Measurements from ENCODE around the gene SLC12A9.
A peak's percentile ranks its signal among the peaks of the same experiment; 100 is the strongest.
"Not testable (repeated sequence)": the region's sequence is repeated elsewhere in the genome, so short reads cannot be mapped to it uniquely, and the experiment has no call there.

Gene SLC12A9

DNA sequence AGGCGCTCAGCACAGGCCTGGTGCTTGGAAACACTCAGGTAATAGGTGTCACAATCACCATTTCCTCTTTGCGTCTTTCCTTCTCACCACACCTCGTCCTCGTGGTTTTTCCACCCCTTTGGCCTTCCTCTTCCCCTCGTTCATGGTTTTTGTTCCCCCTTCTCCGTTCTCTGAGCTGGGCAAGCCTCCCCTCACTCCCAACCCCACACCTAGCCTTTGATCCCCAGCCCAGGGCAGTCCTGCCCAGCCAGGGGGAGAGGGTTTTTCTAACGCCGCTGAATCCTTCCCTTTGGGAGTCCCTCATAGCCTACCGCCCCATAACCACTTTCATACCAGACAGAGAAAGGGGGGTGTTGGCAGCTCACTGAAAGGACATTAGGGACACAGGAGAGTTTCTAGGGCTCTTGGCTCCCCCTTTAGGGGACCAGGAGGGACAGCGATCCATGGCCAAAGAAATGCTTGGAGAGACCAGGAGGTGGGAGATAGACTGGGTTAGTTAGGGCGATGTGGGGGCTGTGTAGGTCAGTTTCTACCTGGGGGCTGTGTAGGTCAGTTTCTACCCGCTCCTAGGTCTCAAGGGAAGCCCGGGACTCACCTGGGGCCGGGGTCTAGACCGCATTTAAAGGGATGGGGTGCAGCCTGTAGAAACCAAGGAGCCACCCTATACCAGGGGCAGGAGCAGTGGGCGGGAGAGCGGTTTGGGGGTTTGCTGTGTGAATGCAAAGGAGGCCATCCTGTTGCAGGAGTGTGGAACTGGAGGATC, 26.6 kb upstream of the SLC12A9 start:
- no peak for DNase-seq

DNA sequence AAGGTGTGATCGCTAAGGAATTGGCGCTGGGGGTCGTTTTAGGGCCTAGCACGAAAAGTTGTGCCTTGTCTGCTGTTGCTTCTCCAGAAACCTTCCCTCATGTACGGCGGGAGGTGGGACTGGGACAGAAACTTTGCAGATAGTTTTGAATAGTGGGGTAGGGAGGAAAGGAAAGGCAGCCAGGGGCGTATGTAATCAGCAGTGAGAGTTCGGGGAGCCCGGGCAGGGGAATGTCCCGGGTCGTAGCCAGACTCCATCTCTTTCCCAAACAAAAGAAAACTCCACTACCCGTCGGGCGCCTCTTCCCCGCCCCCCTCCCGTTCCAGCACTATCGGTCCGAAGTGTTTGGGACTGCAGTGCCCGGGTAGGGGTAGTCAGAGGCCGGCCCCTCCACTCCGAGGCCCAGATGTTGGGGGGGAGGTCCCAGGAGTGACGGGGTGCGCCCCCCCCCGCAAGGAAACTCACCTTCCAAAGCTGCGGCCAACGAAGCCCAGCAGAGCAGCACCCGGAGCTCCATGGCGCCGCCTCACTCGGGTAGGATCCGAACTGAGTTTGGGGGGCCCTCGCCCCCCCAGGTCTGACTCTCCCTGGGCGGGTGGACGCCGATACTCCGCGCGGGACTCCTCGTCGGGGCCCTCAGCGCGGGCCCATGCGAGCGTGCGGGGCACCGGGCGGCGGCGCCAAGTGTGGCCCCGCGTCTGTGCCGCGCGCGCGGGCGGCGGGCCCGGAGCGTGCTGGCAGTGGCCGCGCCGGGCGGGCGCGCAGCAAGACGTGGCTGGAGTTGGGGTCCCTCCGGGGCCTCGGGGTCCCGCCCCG, 25.8 kb upstream of the SLC12A9 start:
- DNase-seq: no peak

DNA sequence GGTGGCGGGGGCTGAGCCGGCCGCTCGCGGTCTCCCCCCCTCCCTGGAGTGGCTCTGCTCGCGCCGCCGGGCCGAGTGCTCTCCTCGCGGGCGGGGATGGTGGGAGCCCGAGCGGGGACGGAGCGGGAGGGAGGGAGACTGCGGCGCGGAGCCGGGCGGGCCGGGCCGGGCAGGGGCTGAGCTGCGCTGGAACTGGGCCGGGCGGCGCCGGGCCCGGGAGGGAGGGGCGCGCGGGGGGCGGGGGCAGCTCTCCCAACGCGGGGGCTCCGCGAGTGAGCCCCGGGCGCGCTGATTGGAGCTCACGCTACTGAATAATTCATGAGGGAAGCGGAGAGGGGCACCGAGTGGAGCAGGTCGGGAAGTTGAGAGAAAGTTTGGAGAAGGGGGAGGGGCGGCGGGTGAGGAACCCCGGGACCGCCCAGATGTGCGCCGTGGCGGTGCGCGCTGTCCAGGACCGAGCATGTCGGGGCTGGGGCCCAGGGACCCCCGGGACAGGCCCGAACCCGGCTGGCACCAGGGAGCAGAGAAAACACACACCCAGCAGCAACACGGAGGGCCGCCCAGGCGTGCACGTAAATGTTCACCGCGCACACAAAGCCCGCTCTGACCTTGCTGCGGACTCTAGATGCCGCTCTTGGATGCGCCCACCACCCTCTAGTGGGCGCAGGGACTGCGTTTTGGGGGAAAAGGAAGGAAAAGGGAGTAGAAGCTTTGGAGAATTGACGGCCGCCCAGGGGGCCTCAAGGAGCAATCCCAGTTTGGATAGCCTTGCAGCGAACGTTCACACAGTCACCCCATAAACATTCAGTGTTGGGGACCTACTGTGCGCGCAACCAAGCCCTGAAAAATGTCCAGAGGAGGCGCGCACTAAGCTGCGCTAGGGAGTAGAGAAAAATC, 24.9 kb upstream of the SLC12A9 start, which contains the start of gene EPHB4:
Gene EPHB4, minus strand, starts transcription at position 194 of the 897 bp plus-strand sequence. CDS start 493 bp downstream, outside the sequence.
- no peak for DNase-seq

DNA sequence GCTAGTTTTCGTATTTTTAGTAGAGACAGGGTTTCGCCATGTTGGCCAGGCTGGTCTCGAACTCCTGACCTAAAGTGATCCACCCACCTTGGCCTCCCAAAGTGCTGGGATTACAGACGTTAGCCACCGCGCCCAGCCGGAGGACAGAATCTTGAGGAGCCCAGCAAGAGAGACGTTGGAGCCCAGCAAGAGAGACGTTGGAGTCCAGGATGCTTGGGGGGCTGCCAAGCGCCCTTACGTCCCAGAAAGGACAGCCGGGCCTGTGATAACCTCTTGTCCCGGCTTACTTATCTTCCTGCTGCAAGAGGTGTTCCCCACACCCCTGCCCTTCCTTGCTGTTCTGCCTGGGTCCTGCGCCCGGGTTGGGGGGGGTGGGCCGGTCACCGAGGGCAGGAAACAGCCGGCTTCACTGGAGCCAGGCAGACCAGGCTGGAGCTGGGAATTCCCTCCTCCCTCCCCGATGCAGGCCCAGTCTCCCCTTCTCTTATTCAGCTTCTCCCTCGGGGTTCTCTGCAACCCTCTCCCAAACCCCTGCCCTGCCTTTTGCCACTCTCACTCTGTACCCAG, 23.3 kb upstream of the SLC12A9 start:
- DNase-seq: no peak

DNA sequence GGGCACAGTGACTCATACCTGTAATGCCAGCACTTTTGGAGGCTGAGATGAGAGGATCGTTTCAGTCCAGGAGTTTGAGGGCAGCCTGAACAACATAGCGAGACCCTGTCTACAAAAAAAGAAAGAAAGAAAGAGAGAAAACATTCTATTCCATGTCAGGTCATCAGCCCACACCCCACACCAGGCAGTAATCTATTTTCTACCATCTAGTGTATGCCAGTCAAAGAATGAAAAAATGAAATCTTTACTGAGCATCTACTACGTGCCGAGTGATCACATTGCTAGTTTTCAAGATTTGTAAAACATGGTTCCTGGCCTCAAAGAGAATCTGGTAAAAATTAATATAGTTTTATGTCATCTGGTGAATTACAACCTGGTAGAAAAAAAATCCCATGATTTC, 22.1 kb upstream of the SLC12A9 start:
- DNase-seq: no peak

DNA sequence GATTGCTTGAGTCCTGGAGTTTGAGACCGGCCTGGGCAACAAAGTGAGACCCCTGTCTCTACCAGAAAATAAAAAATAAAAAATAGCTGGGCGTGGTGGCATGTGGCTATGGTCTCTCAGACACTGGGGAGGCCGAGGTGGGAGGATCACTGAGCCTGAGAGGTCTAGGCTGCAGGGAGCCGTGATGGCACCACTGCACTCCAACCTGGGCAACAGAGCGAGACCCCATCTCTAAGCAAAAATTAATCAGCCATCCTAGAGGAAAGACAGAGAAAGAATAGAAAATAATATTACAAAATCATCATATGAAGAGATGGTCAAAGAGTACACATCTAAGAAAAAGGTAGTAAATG, 20.3 kb upstream of the SLC12A9 start:
- no peak for DNase-seq

DNA sequence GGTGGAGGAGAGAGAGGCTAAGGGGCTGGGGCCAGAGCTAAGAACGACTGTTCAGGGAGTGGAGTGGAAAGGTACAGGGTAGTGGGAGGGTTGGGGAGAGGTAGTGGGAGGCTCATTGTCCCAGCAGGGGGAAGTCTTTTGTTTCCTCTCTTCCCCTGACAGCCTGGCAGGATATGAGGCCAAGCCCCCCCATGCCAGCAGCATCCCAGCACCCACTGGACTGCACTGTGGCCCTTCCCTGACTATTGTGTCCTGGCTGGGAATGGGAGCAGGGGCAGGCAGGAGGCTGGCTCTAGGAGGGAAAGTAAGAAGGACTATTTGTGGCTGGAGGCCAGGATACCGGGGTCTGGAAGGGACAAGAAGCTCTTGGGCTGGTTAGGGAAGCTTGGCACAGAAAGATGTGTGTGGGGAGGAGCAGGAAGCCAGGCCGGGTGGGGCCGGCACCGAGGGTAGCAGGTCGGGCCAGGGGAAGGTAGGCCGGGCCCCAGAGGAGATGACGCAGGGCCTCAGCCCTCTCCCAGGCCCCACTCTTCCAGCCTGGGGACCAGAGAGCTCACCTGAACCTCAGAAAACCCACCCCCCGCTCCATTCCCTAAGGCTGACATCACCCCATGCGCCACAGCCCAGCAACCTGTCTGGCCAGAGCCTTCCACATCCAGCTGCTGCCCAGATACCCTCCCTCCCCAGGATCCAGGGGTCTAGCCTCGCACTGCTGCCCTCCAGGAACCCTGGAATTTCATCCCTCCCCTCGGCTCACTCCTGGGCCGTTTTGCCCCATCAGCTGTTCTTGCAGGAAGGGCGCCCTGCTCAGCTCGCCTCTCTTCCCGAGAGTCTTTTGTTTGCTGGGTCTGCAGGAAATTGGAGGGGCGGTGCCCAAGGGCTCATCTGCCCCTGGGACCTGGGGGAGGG, 16.4 kb upstream of the SLC12A9 start:
- no peak for DNase-seq

DNA sequence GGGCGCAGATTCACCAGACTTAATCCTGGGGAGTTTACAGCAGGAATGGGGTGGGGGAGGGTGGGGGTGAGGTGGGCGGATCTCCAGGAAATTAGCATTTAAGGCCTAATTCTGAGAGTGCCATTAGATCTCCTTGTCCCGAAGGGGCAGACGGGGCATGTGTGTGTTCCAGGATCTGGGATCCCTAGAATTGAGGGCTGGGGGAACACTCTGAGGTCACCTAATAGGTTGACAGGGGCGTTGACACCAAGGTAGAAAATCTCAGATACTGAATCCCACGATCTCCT, 15.8 kb upstream of the SLC12A9 start:
- DNase-seq: no peak

DNA sequence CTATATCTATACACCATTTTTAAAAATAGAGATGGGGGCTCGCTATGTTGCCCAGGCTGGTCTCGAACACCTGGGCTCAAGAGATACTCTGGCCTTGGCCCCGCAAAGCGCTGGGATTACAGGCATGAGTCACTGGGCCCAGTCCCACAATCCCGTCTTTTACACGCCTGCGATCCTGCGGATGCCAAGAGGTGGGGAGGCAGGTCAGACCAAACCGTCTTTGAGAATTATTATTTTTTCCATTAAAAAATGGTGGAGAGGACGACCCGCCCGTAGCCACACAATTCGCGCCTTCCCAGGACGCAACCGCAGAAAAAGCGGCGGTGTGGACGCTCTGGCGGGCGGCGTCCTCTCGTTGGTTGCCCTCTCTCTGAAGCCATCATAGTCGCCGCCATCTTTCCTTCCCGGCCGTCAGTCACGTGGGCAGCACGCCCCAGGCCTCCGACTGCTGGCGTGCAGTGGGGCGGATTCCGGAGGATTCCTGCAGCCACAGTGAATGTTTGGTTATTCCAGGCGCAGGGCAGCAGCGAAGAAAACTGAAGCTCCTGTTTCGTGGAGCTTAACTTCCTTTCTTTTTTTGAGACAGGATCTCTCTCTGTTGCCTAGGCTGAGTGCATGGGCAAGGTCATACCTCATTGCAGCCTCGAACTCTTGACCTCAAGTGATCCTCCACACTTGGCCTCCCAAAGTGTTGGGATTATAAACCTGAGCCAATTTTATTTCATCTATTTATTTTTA, 15.2 kb upstream of the SLC12A9 start:
- peak; percentile 64 to 93 for DNase-seq

DNA sequence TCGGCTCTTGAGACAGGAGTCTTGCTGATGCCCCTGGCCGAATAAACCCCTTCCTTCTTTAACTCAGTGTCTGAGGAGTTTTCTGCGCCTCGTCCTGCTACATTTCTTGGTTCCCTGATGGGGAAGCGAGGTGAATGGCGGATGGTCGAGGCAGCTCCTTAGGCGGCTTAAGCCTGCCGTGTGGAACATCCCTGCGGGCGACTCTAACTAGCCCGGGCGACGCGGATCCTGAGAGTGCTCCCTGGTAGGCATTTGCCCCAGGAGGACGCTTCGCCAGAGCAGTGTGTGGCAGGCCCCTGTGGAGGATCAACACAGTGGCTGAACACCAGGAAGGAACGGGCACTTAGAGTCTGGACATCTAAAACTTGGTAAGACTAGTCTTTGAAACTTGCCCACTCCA, 13.2 kb upstream of the SLC12A9 start:
- no peak for DNase-seq

DNA sequence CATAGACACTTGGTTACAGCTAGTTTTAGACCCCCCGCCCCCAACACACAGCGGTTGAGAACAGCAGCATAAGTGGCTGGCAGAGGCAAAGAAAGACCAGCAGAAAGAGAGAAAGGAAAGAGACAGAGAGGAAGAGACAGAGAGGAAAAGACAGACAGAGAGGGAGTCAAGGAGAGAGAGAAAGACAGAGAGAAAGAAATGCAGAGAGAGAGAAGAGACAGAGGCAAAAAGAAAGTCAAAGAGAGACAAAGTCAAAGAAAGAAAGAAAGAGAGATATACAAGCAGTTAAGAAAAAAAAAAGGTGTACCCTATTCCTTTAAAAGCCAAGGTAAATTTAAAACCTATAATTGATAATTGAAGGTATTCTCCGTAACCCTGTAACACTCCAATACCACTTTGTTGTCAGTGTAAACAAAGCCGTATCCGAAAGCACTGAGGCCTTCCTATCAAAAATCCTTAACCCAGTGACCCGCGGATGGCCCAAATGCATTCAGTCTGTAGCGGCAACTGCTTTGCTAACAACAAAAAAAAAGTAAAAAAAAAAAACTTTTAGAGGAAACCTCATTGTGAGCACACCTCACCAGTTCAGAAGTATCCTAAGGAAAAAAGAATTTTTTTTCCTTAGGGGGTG, 11.9 kb upstream of the SLC12A9 start:
- no peak for DNase-seq

DNA sequence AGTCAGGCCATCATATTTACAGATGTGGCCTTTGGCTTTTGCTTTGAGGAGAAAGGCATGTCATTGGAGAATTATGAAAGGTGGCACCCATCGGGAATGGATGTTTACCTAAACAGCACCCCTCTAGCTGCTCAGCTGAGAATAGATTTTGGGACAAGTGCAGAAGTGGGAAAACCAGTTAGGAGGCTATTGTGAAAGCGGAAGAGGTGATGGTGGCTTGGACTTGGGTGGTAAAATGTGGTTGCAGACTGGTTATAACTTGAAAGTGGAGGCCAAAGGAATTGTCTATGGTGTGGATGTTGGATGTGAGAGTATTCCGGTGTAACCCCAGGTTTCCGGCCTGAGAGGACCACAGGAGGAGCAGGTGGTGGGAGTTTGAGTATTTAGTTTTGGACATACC, 5.2 kb upstream of the SLC12A9 start:
- DNase-seq: no peak

DNA sequence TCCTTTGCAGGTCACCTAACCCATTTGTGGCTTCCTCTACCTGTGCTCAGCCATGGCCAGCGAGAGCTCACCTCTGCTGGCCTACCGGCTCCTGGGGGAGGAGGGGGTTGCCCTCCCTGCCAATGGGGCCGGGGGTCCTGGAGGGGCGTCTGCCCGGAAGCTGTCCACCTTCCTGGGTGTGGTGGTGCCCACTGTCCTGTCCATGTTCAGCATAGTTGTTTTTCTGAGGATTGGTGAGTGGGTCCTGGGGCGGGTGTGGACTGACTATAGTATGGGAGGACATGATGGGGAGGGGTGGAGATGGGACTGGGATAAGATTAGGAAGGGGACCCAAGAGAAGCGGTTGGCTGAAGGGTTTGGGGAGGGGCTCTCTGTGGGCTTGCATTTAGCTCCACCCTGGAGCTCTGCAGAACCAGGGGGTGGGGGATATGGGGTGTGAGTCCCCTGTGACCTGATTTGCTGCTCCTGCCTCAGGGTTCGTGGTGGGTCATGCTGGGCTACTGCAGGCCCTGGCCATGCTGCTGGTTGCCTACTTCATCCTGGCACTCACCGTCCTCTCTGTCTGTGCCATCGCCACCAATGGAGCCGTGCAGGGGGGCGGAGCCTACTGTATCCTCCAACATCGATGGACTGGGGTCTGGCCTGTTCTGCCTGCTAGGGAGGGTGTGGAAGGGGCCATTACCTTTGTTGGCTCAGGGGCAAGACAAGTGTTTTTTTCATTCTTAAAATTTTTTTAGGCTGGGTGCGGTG, 1.8 kb downstream of the SLC12A9 start:
- DNase-seq: no peak

DNA sequence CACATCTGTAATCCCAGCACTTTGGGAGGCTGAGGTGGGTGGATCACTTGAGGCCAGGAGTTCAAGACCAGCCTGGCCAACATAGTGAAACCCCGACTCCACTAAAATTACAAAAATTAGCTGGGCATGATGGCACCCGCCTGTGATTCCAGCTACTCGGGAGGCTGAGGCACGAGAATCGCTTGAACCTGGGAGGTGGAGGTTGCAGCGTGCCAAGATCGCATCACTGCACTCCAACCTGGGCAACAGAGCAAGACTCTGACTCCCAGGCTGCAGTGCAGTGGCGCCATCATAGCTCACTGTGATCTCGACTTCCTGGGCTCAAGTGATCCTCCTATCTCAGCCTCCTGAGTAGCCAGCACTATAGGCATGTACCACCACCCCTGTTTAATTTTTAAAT, 2.4 kb downstream of the SLC12A9 start:
- not testable (repeated sequence) for DNase-seq

DNA sequence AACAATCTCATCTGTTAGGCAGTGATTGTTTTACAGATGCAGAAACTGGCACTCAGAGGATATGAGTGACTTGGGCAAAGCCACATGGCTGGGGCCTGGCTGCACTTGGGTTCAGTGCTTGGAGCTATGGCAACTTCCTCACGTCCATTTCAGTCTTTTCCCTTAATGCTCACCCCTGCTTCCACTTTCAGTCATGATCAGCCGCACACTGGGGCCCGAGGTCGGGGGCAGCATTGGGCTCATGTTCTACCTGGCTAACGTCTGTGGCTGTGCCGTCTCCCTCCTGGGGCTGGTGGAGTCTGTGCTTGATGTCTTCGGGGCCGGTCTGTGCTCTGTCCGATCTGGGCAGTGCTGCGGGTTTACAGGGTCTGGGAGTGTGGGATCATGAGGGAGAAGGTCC, 3.0 kb downstream of the SLC12A9 start:
- no peak for DNase-seq

DNA sequence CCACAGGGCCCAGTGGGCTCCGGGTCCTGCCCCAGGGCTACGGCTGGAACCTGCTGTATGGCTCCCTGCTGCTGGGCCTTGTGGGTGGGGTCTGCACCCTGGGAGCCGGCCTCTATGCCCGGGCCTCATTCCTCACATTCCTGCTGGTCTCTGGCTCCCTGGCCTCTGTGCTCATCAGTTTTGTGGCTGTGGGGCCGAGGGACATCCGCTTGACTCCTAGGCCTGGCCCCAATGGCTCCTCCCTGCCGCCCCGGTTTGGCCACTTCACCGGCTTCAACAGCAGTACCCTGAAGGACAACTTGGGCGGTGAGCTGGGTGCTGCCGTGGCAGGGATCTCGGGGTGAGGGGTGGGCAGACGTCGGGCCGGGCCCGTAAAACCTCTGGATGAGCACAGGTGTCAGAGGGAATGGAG, 4.4 kb downstream of the SLC12A9 start:
- DNase-seq: no peak

DNA sequence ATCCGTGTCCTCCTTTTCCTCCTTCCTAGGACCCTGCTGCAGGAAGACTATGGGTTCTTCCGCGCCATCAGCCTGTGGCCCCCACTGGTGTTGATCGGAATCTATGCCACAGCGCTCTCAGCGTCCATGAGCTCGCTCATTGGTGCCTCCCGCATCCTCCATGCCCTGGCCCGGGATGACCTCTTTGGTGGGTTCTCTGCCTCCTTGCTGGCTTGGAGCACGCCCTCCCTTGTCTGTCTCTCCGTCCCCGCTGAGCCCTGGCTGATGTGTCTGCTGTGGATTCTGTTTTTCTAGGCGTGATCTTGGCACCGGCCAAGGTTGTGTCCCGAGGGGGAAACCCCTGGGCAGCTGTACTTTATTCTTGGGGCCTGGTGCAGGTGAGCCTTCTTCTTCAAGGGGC, 7.3 kb downstream of the SLC12A9 start:
- DNase-seq: no peak

DNA sequence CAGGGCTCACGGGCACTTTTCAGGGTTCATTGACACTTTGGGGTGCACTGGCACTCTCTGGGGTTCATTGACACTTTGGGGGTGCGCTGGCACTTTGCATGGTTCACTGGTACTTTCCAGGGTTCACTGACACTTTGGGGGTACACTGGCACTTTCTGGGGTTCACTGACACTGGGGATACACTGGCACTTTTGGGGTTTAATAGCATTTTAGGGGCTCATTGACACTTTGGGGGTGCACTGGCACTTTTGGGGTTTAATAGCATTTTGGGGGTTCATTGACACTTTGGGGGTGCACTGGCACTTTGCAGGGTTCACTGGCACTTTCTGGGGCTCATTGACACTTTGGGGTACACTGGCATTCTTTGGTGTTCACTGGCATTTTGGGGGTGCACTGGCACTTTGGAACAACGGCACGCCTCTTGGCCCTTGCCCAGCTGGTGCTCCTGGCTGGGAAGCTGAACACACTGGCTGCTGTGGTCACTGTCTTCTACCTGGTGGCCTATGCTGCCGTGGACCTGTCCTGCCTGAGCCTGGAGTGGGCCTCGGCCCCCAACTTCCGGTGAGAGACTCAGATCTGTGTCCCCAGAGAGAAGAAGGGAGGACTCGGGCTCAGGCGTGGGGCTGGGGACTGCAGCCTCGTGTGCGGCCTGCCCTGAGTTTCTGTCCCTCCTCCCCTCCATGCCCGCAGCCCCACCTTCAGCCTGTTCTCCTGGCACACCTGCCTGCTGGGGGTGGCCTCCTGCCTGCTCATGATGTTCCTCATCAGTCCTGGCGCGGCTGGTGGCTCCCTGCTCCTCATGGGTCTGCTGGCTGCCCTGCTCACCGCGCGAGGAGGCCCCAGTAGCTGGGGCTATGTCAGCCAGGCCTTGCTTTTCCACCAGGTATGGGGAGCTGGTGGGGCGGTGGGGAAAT, 8.4 kb downstream of the SLC12A9 start:
- no peak for DNase-seq

DNA sequence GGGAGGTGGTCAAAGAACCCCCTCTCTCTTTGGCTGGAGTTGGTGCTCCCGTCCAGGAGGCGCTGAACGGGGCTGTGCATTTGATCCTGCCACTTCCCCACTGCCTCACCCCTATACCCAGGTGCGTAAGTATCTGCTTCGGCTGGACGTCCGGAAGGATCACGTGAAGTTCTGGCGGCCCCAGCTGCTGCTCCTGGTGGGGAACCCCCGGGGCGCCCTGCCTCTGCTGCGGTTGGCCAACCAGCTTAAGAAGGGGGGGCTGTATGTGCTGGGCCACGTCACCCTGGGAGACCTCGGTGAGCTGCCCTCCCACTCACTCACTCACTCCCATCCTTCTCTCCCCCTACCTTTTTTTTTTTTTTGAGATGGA, 9.1 kb downstream of the SLC12A9 start:
- DNase-seq: no peak

Data from NCI-H187 (cell line).